HepG2 (cell line): ENCODE data around the gene ADSS1. TPM values are rescaled to one million over a fixed set of nuclear protein-coding genes. Genes with fewer than 3 reads are reported as not detected.
A peak's percentile ranks its signal among the peaks of the same experiment; 100 is the strongest.

Experiments
- CTCF ChIP-seq: sonication (generic); formaldehyde crosslinking; IDR thresholded peaks from 2 replicates; pipeline ENCODE4 v1.5.0; 2020; ENCODE audit warnings: mild to moderate bottlenecking, missing genetic modification reagents, moderate library complexity
- EEA1 ChIP-seq: sonication (generic); formaldehyde crosslinking; IDR thresholded peaks from 2 replicates; pipeline ENCODE4 v1.5.1; 2020; ENCODE audit warnings: mild to moderate bottlenecking, missing genetic modification reagents, borderline replicate concordance
- FOSL1 ChIP-seq: sonication (generic); formaldehyde crosslinking; IDR thresholded peaks from 2 replicates; pipeline ENCODE4 v1.9.0; 2021; ENCODE audit warnings: missing genetic modification reagents, borderline replicate concordance
- HOXA7 ChIP-seq: sonication (generic); formaldehyde crosslinking; IDR thresholded peaks from 2 replicates; pipeline ENCODE4 v1.8.1; 2022; ENCODE audit warnings: mild to moderate bottlenecking, missing genetic modification reagents, moderate library complexity
- HOXD1 ChIP-seq: sonication (generic); formaldehyde crosslinking; IDR thresholded peaks from 2 replicates; pipeline ENCODE4 v1.5.0; 2020; ENCODE audit warnings: missing genetic modification reagents
- KDM3A ChIP-seq: IDR thresholded peaks from 2 replicates; pipeline ENCODE4 v1.6.1; 2018; ENCODE audit warnings: low read depth, missing compliant biosample characterization
- NFE2L1 ChIP-seq: sonication (generic); formaldehyde crosslinking; IDR thresholded peaks from 2 replicates; pipeline ENCODE4 v1.4.0; 2020; ENCODE audit warnings: missing genetic modification reagents, mild to moderate bottlenecking, borderline replicate concordance
- NKX3-1 ChIP-seq: sonication (generic); formaldehyde crosslinking; IDR thresholded peaks from 2 replicates; pipeline ENCODE4 v1.5.0; 2020; ENCODE audit warnings: missing genetic modification reagents
- NR2F6 ChIP-seq, 2 experiments: IDR thresholded peaks; 2 replicates each; pipeline ENCODE4 v1.6.1; 2016; ENCODE audit warnings: antibody characterized with exemption in 1 of 2, mild to moderate bottlenecking in 1 of 2
- PAX8 ChIP-seq: sonication (generic); formaldehyde crosslinking; IDR thresholded peaks from 2 replicates; pipeline ENCODE4 v1.8.0; 2022; ENCODE audit warnings: mild to moderate bottlenecking, missing genetic modification reagents, borderline replicate concordance
- SNAPC2 ChIP-seq: sonication (generic); formaldehyde crosslinking; IDR thresholded peaks from 2 replicates; pipeline ENCODE4 v1.8.1; 2022; ENCODE audit warnings: mild to moderate bottlenecking, missing genetic modification reagents
- TBL1XR1 ChIP-seq: fragments of 150-350 bp; IDR thresholded peaks from 2 replicates; pipeline ENCODE4 v1.6.1; 2014; ENCODE audit warnings: borderline replicate concordance, low read length; ENCODE audit not compliant: partially characterized antibody
- THAP8 ChIP-seq: sonication (generic); formaldehyde crosslinking; IDR thresholded peaks from 2 replicates; pipeline ENCODE4 v1.5.1; 2020; ENCODE audit warnings: missing genetic modification reagents, mild to moderate bottlenecking, borderline replicate concordance
- TMF1 ChIP-seq: sonication (generic); formaldehyde crosslinking; IDR thresholded peaks from 2 replicates; pipeline ENCODE4 v1.8.1; 2022; ENCODE audit warnings: low read depth, missing genetic modification reagents
- YEATS4 ChIP-seq: sonication (generic); formaldehyde crosslinking; IDR thresholded peaks from 2 replicates; pipeline ENCODE4 v1.4.0; 2020; ENCODE audit warnings: missing genetic modification reagents, borderline replicate concordance
- ZBTB26 ChIP-seq: IDR thresholded peaks from 2 replicates; pipeline ENCODE4 v1.6.1; 2016; ENCODE audit warnings: missing compliant biosample characterization, missing genetic modification reagents, borderline replicate concordance
- ZNF136 ChIP-seq: sonication (generic); formaldehyde crosslinking; IDR thresholded peaks from 2 replicates; pipeline ENCODE4 v1.8.1; 2022; ENCODE audit warnings: low read depth, mild to moderate bottlenecking, moderate library complexity, missing genetic modification reagents
- ZNF337 ChIP-seq: sonication (generic); formaldehyde crosslinking; IDR thresholded peaks from 2 replicates; pipeline ENCODE4 v1.5.1; 2020; ENCODE audit warnings: missing genetic modification reagents, low read depth, mild to moderate bottlenecking, borderline replicate concordance
- ZNF383 ChIP-seq: sonication (generic); formaldehyde crosslinking; IDR thresholded peaks from 2 replicates; pipeline ENCODE4 v1.4.0; 2020; ENCODE audit warnings: missing genetic modification reagents, mild to moderate bottlenecking, borderline replicate concordance
- ZNF564 ChIP-seq: sonication (generic); formaldehyde crosslinking; IDR thresholded peaks from 2 replicates; pipeline ENCODE4 v1.8.1; 2023; ENCODE audit warnings: mild to moderate bottlenecking, missing genetic modification reagents
- ZNF576 ChIP-seq: sonication (generic); formaldehyde crosslinking; IDR thresholded peaks from 2 replicates; pipeline ENCODE4 v1.4.0; 2020; ENCODE audit warnings: mild to moderate bottlenecking, missing genetic modification reagents
- ZNF746 ChIP-seq: sonication (generic); formaldehyde crosslinking; IDR thresholded peaks from 2 replicates; pipeline ENCODE4 v1.8.0; 2022; ENCODE audit warnings: mild to moderate bottlenecking, missing genetic modification reagents
- ZNF839 ChIP-seq: sonication (generic); formaldehyde crosslinking; IDR thresholded peaks from 2 replicates; pipeline ENCODE4 v1.4.0; 2020; ENCODE audit warnings: missing genetic modification reagents, mild to moderate bottlenecking, borderline replicate concordance
- polyA plus RNA-seq, 8 experiments: library from polyadenylated mRNA; depleted of rRNA in 3 of 8; stranded (reverse) in 7 of 8; unstranded in 1 of 8; fragments of >200 nt; fragmentation: Illumina TruSeq in 4 of 8; extraction: Trizol in 4 of 8; gene quantifications; 2 replicates each; pipeline versions ENCODE4 v1.2.1 to v1.2.3, GENCODE V29; 2011 to 2016; ENCODE audit warnings: low read depth in 4 of 8, missing spikeins in 1 of 8, mixed read lengths in 1 of 8; ENCODE audit not compliant: insufficient read depth in 1 of 8
- total RNA-seq, 5 experiments: library from RNA; depleted of rRNA; stranded (reverse); fragments of >200 nt; fragmentation: Illumina TruSeq; extraction: Trizol; gene quantifications; 2 replicates each; pipeline ENCODE4 v1.2.3, GENCODE V29; 2016; ENCODE audit warnings: low read depth in 1 of 5
- TF ChIP-seq, protein P1 (sequence below): sonication (generic); formaldehyde crosslinking; IDR thresholded peaks from 2 replicates; pipeline ENCODE4 v1.4.0; 2020; ENCODE audit warnings: mild to moderate bottlenecking, missing genetic modification reagents

The ADSS1 gene
- total and polyA plus RNA-seq, 2 of the 13 experiments (the other 11 are each of a cell fraction or from before 2014, with no cell fraction given): 1.0 to 36.7 TPM

DNA sequence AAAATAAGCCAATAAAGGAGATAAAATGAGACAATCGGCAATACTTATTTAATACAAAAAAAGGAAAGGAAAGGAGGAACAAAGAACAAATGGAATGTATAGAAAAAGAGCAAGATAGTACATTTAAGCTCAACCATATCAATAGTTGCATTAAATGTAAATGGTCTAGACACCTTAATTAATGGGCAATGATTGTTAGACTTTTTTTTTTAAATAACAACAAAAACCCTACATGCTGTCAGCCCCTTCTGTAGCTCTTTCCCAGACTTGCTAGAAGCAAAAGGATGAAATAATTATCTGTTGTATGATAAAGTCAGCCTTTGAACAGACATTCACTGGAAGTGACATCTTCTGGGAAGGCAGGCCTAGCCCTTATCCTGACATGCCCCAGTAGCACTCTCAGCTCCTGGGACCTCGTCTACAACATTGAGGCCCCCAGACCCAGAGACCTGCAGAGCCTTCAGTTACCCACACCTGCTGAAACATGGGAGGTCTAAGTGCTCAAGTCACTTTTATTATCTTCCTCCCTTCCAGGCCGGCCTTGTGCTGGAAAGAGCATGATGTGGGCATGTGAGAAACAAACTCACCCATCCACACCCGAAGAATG is 42.3 kb downstream of the ADSS1 start (continued):
- TF ChIP-seq NR2F6 (IDR thresholded peaks at IDR 0.05): no peak
- TF ChIP-seq NR2F6 (CRISPR knock-in tag; IDR thresholded peaks at IDR 0.05): no peak
- no peak for TF ChIP-seq TBL1XR1
- TF ChIP-seq ZNF383: no peak
- TF ChIP-seq ZBTB26 (CRISPR knock-in tag): 0 out of 2 replicates have a peak, but pooled peaks have one; percentile 19
- 0 out of 2 replicates have a peak, but pooled peaks have one; percentile 42 for TF ChIP-seq ZNF746
- TF ChIP-seq PAX8 (CRISPR knock-in tag): no peak
- no peak for TF ChIP-seq FOSL1 (CRISPR knock-in tag)
- TF ChIP-seq ZNF337: 0 out of 2 replicates have a peak, but pooled peaks have one; percentile 16
- TF ChIP-seq TMF1 (CRISPR knock-in tag): peak; percentile 49
- TF ChIP-seq KDM3A (CRISPR knock-in tag): no peak
- no peak for TF ChIP-seq NKX3-1 (CRISPR knock-in tag)
- no peak for TF ChIP-seq ZNF564 (CRISPR knock-in tag)
- no peak for TF ChIP-seq THAP8 (CRISPR knock-in tag)
- TF ChIP-seq YEATS4 (CRISPR knock-in tag): no peak
- no peak for TF ChIP-seq ZNF839 (CRISPR knock-in tag)
- TF ChIP-seq, protein P1, sequence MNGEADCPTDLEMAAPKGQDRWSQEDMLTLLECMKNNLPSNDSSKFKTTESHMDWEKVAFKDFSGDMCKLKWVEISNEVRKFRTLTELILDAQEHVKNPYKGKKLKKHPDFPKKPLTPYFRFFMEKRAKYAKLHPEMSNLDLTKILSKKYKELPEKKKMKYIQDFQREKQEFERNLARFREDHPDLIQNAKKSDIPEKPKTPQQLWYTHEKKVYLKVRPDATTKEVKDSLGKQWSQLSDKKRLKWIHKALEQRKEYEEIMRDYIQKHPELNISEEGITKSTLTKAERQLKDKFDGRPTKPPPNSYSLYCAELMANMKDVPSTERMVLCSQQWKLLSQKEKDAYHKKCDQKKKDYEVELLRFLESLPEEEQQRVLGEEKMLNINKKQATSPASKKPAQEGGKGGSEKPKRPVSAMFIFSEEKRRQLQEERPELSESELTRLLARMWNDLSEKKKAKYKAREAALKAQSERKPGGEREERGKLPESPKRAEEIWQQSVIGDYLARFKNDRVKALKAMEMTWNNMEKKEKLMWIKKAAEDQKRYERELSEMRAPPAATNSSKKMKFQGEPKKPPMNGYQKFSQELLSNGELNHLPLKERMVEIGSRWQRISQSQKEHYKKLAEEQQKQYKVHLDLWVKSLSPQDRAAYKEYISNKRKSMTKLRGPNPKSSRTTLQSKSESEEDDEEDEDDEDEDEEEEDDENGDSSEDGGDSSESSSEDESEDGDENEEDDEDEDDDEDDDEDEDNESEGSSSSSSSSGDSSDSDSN (CRISPR knock-in tag): 0 out of 2 replicates have a peak, but pooled peaks have one; percentile 25
- TF ChIP-seq SNAPC2 (CRISPR knock-in tag): 0 out of 2 replicates have a peak, but pooled peaks have one; percentile 89
- TF ChIP-seq NFE2L1 (CRISPR knock-in tag): no peak
- TF ChIP-seq HOXD1: no peak
- TF ChIP-seq CTCF (CRISPR knock-in tag): no peak
- TF ChIP-seq EEA1 (CRISPR knock-in tag): no peak
- no peak for TF ChIP-seq ZNF136 (CRISPR knock-in tag)
- no peak for TF ChIP-seq ZNF576
- TF ChIP-seq HOXA7 (CRISPR knock-in tag): no peak
